ENCODE data around the gene ROBO1. TPM values are rescaled to one million over a fixed set of nuclear protein-coding genes. Genes with fewer than 3 reads are reported as not detected.

ROBO1 gene
- total RNA-seq, 1 donor from 2014 or later, result 73.8 TPM

GRCh38 chr3:78900426-78900825, 867.4 kb downstream of the ROBO1 start:
- no peak overlapping the region for H3K27ac Mint-ChIP-seq (ENCODE audit: unreplicated experiment)
- no peaks in the 10 kb centered on the region for H3K27me3 Mint-ChIP-seq (ENCODE audit: unreplicated experiment)
- peaks cover 20% of the 10 kb centered on the region for H3K4me1 Mint-ChIP-seq (ENCODE audit: unreplicated experiment)
- no peak for DNase-seq (ENCODE audit: extremely low spot score, unreplicated experiment)
- H3K4me3 Mint-ChIP-seq (ENCODE audit: unreplicated experiment), result no peak overlapping the region
- TF ChIP-seq, protein P1, sequence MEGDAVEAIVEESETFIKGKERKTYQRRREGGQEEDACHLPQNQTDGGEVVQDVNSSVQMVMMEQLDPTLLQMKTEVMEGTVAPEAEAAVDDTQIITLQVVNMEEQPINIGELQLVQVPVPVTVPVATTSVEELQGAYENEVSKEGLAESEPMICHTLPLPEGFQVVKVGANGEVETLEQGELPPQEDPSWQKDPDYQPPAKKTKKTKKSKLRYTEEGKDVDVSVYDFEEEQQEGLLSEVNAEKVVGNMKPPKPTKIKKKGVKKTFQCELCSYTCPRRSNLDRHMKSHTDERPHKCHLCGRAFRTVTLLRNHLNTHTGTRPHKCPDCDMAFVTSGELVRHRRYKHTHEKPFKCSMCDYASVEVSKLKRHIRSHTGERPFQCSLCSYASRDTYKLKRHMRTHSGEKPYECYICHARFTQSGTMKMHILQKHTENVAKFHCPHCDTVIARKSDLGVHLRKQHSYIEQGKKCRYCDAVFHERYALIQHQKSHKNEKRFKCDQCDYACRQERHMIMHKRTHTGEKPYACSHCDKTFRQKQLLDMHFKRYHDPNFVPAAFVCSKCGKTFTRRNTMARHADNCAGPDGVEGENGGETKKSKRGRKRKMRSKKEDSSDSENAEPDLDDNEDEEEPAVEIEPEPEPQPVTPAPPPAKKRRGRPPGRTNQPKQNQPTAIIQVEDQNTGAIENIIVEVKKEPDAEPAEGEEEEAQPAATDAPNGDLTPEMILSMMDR (IDR thresholded peaks at IDR 0.05), result no peak
- H3K36me3 Mint-ChIP-seq (ENCODE audit: unreplicated experiment), result peaks cover 4% of the 10 kb centered on the region
- H3K9me3 Mint-ChIP-seq (ENCODE audit: unreplicated experiment), result no peaks in the 10 kb centered on the region

GRCh38 chr3:78895528-78895927, 872.3 kb downstream of the ROBO1 start:
- Mint-ChIP-seq H3K4me3 (ENCODE audit: unreplicated experiment) (no peak overlapping the region), H3K4me1 (ENCODE audit: unreplicated experiment) (peaks cover 18% of the 10 kb centered on the region), H3K9me3 (ENCODE audit: unreplicated experiment) (peaks cover 3% of the 10 kb centered on the region), H3K27me3 (ENCODE audit: unreplicated experiment) (no peaks in the 10 kb centered on the region), H3K27ac (ENCODE audit: unreplicated experiment) (no peak overlapping the region), H3K36me3 (ENCODE audit: unreplicated experiment) (peaks cover 14% of the 10 kb centered on the region)
- no peak for DNase-seq (ENCODE audit: extremely low spot score, unreplicated experiment)
- TF ChIP-seq, protein P1 (IDR thresholded peaks at IDR 0.05), result no peak

GRCh38 chr3:78894787-78895186, 873.0 kb downstream of the ROBO1 start:
- no peak overlapping the region for H3K4me3 Mint-ChIP-seq (ENCODE audit: unreplicated experiment)
- no peak for DNase-seq (ENCODE audit: extremely low spot score, unreplicated experiment)
- no peaks in the 10 kb centered on the region for H3K27me3 Mint-ChIP-seq (ENCODE audit: unreplicated experiment)
- H3K36me3 Mint-ChIP-seq (ENCODE audit: unreplicated experiment), result peaks cover 14% of the 10 kb centered on the region
- H3K27ac Mint-ChIP-seq (ENCODE audit: unreplicated experiment), result no peak overlapping the region
- H3K4me1 Mint-ChIP-seq (ENCODE audit: unreplicated experiment), result peaks cover 11% of the 10 kb centered on the region
- TF ChIP-seq, protein P1 (IDR thresholded peaks at IDR 0.05), result no peak
- peaks cover 3% of the 10 kb centered on the region for H3K9me3 Mint-ChIP-seq (ENCODE audit: unreplicated experiment)

DNA sequence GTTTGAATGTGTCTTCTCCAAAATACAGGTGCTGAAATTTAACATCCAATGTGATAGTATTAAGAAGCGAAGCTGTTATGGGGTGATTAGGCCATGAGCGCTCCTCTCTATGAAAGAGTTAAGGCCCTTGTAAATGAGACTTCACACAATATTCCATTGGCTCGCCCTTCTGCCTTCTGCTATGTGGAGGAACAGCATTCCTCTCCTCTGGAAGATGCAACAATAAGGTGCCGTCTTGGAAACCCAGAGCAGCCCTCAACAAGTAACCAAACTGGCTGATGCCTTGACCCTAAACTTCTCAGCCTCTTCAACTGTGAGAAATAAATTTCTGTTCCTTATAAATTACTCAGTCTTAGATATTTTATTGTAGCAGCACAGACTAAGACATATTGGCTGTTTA, 874.6 kb downstream of the ROBO1 start:
- DNase-seq (ENCODE audit: extremely low spot score, unreplicated experiment), result no peak
- TF ChIP-seq, protein P1 (IDR thresholded peaks at IDR 0.05), result no peak
- H3K4me3 Mint-ChIP-seq (ENCODE audit: unreplicated experiment), result no peak overlapping the region
- peaks cover 14% of the 10 kb centered on the region for H3K4me1 Mint-ChIP-seq (ENCODE audit: unreplicated experiment)
- H3K27ac Mint-ChIP-seq (ENCODE audit: unreplicated experiment), result no peak overlapping the region
- no peaks in the 10 kb centered on the region for H3K27me3 Mint-ChIP-seq (ENCODE audit: unreplicated experiment)
- peaks cover 14% of the 10 kb centered on the region for H3K36me3 Mint-ChIP-seq (ENCODE audit: unreplicated experiment)
- H3K9me3 Mint-ChIP-seq (ENCODE audit: unreplicated experiment), result peaks cover 3% of the 10 kb centered on the region

- Mint-ChIP-seq H3K9me3 (ENCODE audit: unreplicated experiment) (peaks cover 3% of the 10 kb centered on the region), H3K36me3 (ENCODE audit: unreplicated experiment) (peaks cover 10% of the 10 kb centered on the region), H3K4me3 (ENCODE audit: unreplicated experiment) (no peak overlapping the region), H3K27me3 (ENCODE audit: unreplicated experiment) (no peaks in the 10 kb centered on the region), H3K27ac (ENCODE audit: unreplicated experiment) (no peak overlapping the region), H3K4me1 (ENCODE audit: unreplicated experiment) (peaks cover 20% of the 10 kb centered on the region)
- TF ChIP-seq, protein P1 (IDR thresholded peaks at IDR 0.05), result no peak
- no peak for DNase-seq (ENCODE audit: extremely low spot score, unreplicated experiment)
These were observed 878.5 kb downstream of the ROBO1 start for GRCh38 chr3:78889348-78889747.

All from osteocyte (in vitro differentiated cells).